GM18508 (cell line): ENCODE data around the gene CRYBB3.

Experiments used
- ATAC-seq: cut with Tn5 transposase; IDR thresholded peaks from one replicate; pipeline ENCODE4 v1.9.1; 2021; ENCODE audit warnings: moderate number of reproducible peaks; ENCODE audit not compliant: insufficient read depth, unreplicated experiment

The CRYBB3 gene

DNA sequence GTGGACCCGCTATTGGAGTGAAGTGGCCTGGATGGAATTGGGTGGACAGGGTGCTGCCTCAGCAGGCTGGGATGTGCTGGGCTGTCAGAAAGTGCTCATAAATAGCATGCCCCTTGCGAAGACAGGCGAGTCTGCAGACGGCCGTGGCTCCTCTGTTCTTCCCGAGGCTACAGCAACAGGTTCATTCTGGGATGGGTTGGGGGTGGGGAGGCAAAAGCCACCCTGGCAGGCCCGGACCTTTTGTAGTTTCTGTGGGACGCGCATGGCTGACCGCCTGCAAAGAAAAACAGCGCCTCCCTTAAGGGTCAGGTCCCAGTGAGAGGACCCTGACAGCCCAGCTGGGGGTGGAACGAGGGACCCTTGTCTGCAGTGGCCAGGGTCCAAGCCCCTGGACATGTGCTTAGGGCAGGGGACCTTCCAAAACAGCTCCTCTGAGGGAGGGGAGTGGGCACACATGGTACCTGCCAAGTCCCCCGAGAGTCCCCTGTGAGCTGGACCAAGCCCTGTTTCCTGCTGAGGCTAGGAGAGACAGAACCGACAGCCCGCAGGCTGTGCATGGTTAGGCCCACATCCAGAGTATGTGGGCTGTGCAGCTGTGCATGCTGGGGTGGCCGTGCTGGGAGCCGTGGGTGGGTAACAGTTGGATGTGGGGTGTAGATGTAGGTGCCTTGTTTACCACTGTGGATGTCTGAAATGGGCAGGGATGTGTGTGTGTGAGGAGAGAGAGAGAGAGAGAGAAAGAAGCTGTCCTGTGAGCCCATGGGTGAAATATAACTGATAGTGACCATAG is at the start of gene CRYBB3:
Gene CRYBB3, plus strand, starts transcription at position 128 of the 790 bp plus-strand sequence. CDS start 1,539 bp downstream, outside the sequence.
- ATAC-seq: no peak

- ATAC-seq: no peak
Observed at GRCh38 chr22:25153961-25154666, 45.5 kb upstream of the CRYBB3 start.

- ATAC-seq: no peak
Observed at GRCh38 chr22:25154667-25154999, 45.0 kb upstream of the CRYBB3 start.

DNA sequence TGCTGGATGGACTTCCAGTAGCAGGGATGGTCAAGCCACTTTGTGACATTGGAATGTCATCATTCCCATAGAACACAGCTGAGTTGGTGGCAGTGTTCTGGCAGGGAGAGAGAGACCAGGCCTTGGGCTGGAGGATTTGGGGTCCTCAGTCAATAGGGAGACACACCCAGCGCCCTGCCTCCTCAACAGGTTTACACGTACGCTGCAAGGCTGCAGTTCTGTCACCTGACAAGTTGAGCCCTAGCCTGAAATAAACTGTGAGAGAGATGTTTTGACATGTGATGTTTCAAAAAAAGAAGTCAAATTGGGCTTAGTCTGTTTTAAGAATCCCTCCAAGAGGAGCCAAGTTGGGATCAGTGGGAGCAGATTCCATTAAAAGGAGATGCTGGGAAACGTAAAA is 42.9 kb upstream of the CRYBB3 start:
- no peak for ATAC-seq

GRCh38 chr22:25159028-25159427 is 40.6 kb upstream of the CRYBB3 start:
- ATAC-seq: no peak

DNA sequence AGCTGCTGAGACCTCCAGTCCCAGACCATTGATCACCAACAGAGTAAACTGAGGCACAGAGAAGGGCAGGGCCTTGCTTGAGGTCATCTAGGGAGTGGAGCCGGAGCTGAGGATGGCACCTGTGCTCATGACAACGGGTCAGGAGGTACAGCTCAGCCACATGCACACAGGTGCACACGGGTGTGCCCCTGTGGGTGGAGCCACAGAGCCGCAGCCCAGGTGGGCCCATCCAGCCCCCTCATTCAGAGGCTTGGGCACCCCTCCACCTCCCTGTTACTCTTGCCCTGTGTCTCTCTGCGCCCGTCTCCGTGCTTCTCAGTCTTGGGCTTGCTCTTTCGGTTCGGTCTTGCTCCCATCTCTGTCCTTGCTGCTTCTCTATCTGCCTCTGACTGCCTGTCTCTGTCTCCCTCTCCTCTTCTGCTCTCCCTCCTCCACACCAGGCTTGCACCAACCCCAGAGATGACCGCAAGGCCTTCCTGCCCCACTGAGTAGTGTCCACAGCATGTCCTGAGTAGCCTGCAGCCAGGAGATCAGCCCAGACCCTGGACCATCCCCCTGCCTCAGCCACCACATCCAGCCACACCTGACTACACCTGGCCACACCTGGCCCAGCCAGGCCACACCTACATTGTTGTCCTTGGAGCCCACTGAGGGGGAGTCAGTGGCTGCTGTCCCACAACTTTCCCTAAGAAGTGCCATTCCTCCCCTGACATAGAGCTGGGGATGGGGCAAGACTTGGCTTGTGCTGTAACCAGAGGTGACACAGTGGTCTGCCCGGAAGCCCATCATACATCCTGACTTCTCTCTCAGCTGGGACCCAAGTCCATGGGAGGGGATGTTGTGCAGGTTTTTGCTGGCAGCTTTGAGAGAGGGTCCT is 39.3 kb upstream of the CRYBB3 start:
- no peak for ATAC-seq

- ATAC-seq: no peak
Observed at GRCh38 chr22:25161017-25161915, 38.4 kb upstream of the CRYBB3 start.

DNA sequence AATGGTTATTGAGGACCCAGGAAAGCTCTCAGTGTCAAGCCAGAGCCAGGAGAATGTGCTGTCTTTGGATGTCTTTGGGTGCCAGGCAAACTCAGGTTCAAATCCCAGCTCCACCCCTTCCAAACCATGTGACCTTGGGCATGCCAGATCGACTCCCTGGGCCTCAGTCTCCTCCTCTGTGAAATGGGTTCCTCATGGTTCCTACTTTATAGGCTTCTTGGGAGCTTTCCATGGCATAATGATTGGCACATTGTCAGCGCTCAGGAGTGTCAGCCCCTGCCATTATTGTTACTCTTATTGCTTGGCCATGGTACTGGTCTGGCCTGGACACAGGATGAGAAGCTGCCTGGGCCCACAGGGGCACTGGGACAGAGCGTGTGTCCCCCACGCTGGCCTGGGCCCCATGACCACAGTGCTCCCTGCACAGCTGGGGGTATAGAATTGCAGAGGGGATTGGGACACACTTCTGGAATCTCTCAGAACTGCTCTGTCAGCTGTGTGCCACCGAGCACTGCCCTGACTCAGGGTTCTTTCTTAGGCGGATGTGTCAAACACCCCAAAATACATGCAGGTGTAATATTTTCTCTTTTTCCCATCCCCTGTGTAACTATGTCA is 37.6 kb upstream of the CRYBB3 start:
- no peak for ATAC-seq

DNA sequence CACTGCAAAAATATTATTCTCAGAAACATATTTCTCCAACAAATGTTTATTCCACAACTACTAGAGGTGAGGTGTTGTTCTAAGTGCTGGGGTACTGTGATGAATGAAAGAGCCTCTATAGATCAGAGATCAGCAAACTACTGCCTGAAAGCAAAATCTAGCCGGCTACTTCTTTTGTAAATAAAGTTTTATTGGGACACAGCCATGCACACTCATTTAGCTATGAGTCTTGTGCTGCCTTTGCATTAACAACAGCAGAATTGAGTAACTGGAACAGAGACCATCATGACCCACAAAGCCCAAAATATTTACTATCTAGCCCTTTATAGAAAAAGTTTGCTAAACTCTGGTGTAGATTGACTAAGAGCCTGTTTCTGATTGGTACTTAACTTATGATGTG is 37.1 kb upstream of the CRYBB3 start:
- ATAC-seq: no peak

DNA sequence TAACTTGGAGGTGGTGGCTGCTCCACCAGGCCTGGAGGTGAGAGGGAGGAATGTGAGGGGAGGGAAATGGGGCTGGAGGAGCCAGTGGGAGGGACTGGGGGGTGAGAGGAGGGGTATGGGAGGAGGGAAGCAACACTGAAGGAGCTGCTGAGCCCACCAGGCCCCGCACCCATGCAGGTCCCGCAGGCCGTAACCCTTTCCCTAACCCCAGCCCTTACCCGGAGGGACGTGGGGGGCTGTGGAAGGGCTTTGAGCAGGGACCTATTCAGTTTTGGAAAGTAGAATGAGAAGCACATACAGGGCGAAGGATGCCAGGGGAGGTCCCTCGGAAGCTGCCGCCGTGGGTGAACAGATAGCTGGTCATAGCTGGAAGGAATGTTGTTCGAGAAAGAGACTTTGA is 33.9 kb upstream of the CRYBB3 start:
- no peak for ATAC-seq

DNA sequence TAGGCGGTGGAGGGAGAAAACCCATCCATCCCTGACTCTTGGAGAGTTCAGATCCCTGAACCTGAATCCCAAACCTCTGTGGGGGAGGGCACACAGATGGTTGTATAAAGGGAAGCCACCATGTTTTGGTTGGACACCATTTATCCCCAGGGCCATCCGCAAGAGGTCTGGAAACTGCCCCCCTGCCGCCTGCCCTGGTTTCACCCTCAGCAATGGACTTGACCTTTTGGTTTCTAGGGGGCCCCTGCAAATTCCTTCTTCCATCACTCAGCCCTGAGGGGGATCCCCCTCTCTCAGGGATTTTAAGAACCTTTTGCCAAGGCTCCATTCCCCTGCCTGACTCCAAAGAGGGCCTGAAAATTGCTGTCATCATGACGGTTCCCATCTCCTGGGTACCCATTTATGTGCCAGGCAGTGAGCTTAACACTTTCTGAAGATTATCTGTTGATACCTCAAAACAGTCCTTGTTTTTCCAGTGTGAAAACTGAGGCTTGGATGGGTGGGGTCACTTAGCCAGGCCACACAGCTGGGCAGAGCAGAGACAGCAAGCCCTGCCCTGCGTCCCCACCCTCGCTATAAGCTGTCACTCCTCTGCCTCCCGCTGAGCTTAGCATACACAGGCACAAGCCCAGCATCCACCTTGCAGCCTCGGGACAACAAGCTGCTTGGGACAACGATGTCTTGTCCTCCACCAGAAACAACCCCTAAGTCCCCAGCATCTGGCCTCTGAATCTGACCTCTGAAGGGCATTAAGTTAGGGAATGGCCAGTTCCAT is 33.2 kb upstream of the CRYBB3 start:
- no peak for ATAC-seq

- ATAC-seq: no peak
Observed at GRCh38 chr22:25167082-25167481, 32.6 kb upstream of the CRYBB3 start.

DNA sequence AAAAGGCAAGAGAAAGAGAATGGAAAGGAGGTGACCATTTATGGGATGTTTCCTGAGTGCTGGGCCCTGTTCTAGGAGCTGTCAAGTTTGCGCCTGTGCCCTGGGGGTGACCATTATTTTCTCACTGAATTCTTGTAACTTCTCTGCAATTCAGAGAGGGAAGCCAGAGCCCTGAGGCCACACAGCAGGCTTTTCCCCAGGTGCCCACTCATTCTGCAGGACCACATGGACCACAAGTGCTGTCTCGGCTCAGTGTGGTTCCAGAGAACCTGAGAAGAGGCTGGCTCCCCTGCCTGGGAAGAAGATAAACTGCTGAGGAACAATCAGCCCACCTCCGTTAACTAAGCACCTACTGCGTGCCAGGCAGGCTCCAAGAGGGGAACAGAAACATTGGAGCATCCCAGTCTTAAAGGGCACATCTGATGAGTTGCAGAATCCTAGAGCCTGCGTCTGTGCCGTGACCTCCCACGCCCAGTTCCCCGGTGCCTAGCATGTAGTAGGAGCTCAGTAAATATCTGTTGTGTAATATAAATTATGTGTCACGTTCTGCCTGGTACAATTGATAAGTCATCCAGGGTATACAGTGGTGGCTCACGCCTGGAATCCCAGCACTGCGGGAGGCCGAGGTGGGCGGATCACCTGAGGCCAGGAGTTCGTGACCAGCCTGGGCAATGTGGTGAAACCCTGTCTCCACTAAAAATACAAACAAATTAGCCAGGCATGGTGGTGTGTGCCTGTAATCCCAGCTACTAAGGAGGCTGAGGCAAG is 31.6 kb upstream of the CRYBB3 start:
- no peak for ATAC-seq

GRCh38 chr22:25169278-25170031 is 30.2 kb upstream of the CRYBB3 start:
- no peak for ATAC-seq

DNA sequence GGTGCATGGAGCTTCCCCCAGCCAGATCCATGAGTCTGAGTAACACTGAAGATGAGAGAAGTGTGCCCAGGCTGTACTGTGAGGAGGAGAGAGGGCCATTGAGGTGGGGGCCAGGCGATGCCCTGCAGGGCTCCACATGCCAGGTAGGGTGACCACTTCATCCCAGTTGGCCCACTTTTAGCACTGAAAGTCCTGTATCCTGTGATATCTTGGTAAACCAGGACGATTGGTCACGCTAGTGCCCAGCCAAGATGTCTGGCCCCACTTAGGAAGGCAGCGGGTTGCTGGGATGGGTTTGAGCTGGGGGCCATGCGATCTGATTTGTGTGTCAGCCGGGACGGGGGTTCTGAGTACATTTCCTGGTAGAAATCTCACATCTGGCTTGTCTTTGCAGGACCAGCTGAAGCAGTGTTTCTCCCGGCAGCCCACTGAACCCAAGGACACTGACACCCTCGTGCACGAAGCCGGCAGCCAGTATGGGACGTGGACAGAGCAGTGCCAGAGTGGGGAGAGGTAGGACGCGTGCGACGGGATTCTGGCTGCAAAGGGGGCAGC is 29.2 kb upstream of the CRYBB3 start:
- ATAC-seq: no peak

- no peak for ATAC-seq
Observed at GRCh38 chr22:25172153-25172552, 27.5 kb upstream of the CRYBB3 start.
